Panc1 (cell line): ENCODE measurements around the gene MBNL2.

Experiments used
- CTCF ChIP-seq: fragments of 450-650 bp; IDR thresholded peaks from 2 replicates; pipeline ENCODE4 v1.5.1; 2017; ENCODE audit warnings: mild to moderate bottlenecking
- POLR2AphosphoS5 ChIP-seq: IDR thresholded peaks from 2 replicates; pipeline ENCODE4 v1.6.1; 2012; ENCODE audit warnings: mild to moderate bottlenecking, low read depth, low read length, moderate library complexity
- REST ChIP-seq, 2 experiments: IDR thresholded peaks; 2 replicates each; pipeline ENCODE4 v1.6.1; 2011 to 2012; ENCODE audit warnings: low read depth in 2 of 2, control low read depth in 1 of 2, low read length in 1 of 2, mild to moderate bottlenecking in 1 of 2, moderate library complexity in 1 of 2; ENCODE audit not compliant: insufficient read depth in 1 of 2
- SIN3A ChIP-seq: IDR thresholded peaks from 2 replicates; pipeline ENCODE4 v1.6.1; 2012; ENCODE audit warnings: low read depth, mild to moderate bottlenecking, low read length, moderate library complexity, borderline replicate concordance; ENCODE audit not compliant: insufficient read depth
- TCF7L2 ChIP-seq: IDR thresholded peaks from 2 replicates; pipeline ENCODE4 v1.6.1; 2011; ENCODE audit warnings: mild to moderate bottlenecking, low read depth, low read length, inconsistent platforms

- TF ChIP-seq CTCF (no peak), POLR2AphosphoS5 (no peak), SIN3A (no peak), REST (IDR thresholded peaks at IDR 0.05; ENCODE audit: insufficient read depth in 1 of 2, low read depth in 2 of 2, low read length in 1 of 2) (no peak), TCF7L2 (no peak)
Observed at GRCh38 chr13:97422118-97423054, 200.3 kb downstream of the MBNL2 start.
